Natural killer cell (primary cell): ENCODE results near the gene VMO1. TPM values are rescaled to one million over a fixed set of nuclear protein-coding genes. Genes with fewer than 3 reads are reported as not detected.

Experiments used
- ATAC-seq, 3 donors: fragments of 150-1000 bp in 2 of 3; fragments of 200-7000 bp in 1 of 3; cut with Tn5 transposase; 1 replicate in 1 of 3; 2 replicates in 2 of 3; pipeline ENCODE4 v1.10.0; 2021; ENCODE audit warnings: mild to moderate bottlenecking in 2 of 3, moderate library complexity in 2 of 3
- DNase-seq, 2 donors: peaks; one replicate each; pipeline versions ENCODE4 v3.0.0 to v3.0.0-alpha.2; 2013 to 2021; ENCODE audit warnings: mixed read lengths in 1 of 2
- H3K27ac ChIP-seq: one replicate; pipeline ENCODE4 v1.5.1; 2013; ENCODE audit warnings: mild to moderate bottlenecking, low read length
- H3K27me3 ChIP-seq: one replicate; pipeline ENCODE4 v1.6.1; 2013; ENCODE audit warnings: low read length; ENCODE audit not compliant: control insufficient read depth, insufficient read depth
- H3K36me3 ChIP-seq: one replicate; pipeline ENCODE4 v1.6.1; 2013; ENCODE audit warnings: low read length; ENCODE audit not compliant: control insufficient read depth, insufficient read depth
- H3K4me1 ChIP-seq: one replicate; pipeline ENCODE4 v1.6.1; 2013; ENCODE audit warnings: low read length; ENCODE audit not compliant: control insufficient read depth, insufficient read depth
- H3K4me3 ChIP-seq: one replicate; pipeline ENCODE4 v1.5.1; 2013; ENCODE audit warnings: low read length
- H3K9me3 ChIP-seq: one replicate; pipeline ENCODE4 v1.6.1; 2013; ENCODE audit warnings: low read length; ENCODE audit not compliant: control insufficient read depth, insufficient read depth
- H3K27ac Mint-ChIP-seq, 2 donors: one replicate each; pipeline ENCODE4 v1.8.0; 2022; ENCODE audit warnings: mild to moderate bottlenecking in 2 of 2, mixed read lengths in 2 of 2, moderate library complexity in 1 of 2
- H3K27me3 Mint-ChIP-seq, 2 donors: one replicate each; pipeline ENCODE4 v1.8.0; 2022; ENCODE audit warnings: low read depth in 2 of 2, mixed read lengths in 2 of 2
- H3K36me3 Mint-ChIP-seq: one replicate; pipeline ENCODE4 v1.8.0; 2022; ENCODE audit warnings: mixed read lengths
- H3K4me1 Mint-ChIP-seq, 2 donors: one replicate each; pipeline ENCODE4 v1.8.0; 2022; ENCODE audit warnings: mixed read lengths in 2 of 2
- H3K4me3 Mint-ChIP-seq: one replicate; pipeline ENCODE4 v1.8.0; 2022; ENCODE audit warnings: mild to moderate bottlenecking, moderate library complexity, mixed read lengths
- H3K9me3 Mint-ChIP-seq, 2 donors: one replicate each; pipeline ENCODE4 v1.8.0; 2022; ENCODE audit warnings: mixed read lengths in 2 of 2
- CTCF ChIP-seq: fragments of 200-600 bp; IDR thresholded peaks from one replicate; pipeline ENCODE4 v1.8.0; 2022; ENCODE audit warnings: antibody characterized with exemption
- WGBS: methylation state at CpG from one replicate; pipeline ENCODE4 v1.1.7; 2013; ENCODE audit warnings: missing lambda C conversion rate; ENCODE audit not compliant: insufficient coverage; 5-methylcytosine and 5-hydroxymethylcytosine counted together
- intact Hi-C: fragments of 100-400 bp; cut with micrococcal nuclease; formaldehyde crosslinking; loops from one replicate; pipeline ENCODE4 v1.14.2; 2022
- total RNA-seq, 4 donors: library from RNA; stranded (reverse); fragments of 120-200 nt in 1 of 4; gene quantifications; one replicate each; pipeline versions ENCODE4 v1.2.3 to v1.2.4, GENCODE V29; 2013 to 2022

Gene VMO1
- total RNA-seq, 3 donors from 2014 or later (not counting 1 experiment from before 2014, with no cell fraction given) = 1.2 to 4.8 (median 1.3) TPM

DNA sequence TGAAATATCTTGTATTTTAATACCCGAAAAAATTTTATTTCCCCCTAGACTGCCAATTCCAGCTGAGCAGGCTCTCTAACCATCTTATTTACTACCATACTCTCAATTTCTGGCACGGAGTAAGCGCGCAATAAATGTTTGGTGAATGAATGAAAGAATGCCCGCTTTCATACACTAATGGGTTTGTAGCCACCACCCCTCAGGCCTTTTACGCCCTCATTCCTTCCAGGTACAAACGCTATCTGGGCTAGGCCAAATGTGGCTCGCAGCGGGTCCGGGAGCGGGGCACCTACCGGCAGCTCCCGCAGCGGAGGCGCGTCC lies 20.3 kb upstream of the VMO1 start:
- peaks cover 5 to 6% of the 10 kb centered on the region in 2 donors for H3K4me1 Mint-ChIP-seq

DNA sequence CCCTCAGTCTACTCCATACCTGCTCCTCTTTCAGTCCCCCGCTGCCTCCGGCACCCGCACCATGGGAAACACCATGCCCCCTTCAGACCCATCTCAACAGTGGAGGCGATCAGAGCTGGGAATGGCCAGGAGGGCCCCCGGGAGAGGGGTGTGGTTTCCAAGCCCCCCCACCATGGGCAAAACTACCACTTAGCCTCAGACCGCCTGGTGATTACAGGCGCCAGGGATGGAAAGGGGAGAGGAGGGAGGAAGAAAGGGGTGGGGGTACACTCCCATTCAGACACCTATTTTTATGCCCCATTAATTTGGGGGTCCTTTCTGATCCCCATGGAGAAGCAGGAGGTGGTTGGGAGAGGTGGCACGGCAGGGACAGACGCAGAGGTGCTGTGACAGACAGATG lies 16.1 kb upstream of the VMO1 start, which contains the start of gene C17orf114:
Gene C17orf114 (minus strand): TSS at position 101 of the 400 bp plus-strand sequence.
- Mint-ChIP-seq H3K9me3 (no peaks in the 10 kb centered on the region), H3K27ac (no peak within 1 kb of the TSS)

More for the DNA sequence above, 20.3 kb upstream of the VMO1 start:
- peak overlapping the region; percentile 34 for H3K4me3 ChIP-seq
- Mint-ChIP-seq H3K36me3 (no peaks in the 10 kb centered on the region), H3K27me3 (no peaks in the 10 kb centered on the region), H3K27ac (peak overlapping the region in 1 of 2 donors; percentile 11), H3K4me3 (peak overlapping the region; percentile 82), H3K9me3 (no peaks in the 10 kb centered on the region)
- peaks cover 10% of the 10 kb centered on the region for H3K4me1 ChIP-seq
- no peak for DNase-seq
- H3K27me3 ChIP-seq = no peaks in the 10 kb centered on the region
- H3K9me3 ChIP-seq = no peaks in the 10 kb centered on the region
- no peaks in the 10 kb centered on the region for H3K36me3 ChIP-seq
- intact Hi-C loops = loop anchor here (1.0 to 2.0 kb wide), 2 partner anchors 10 to 16 kb away; partner anchors contain the start of gene PSMB6
- no peak overlapping the region for H3K27ac ChIP-seq
- no peak for ATAC-seq
- no peak for TF ChIP-seq CTCF
- WGBS = 1% methylated on average over 11 of the region's 16 CpGs

GRCh38 chr17:4800462-4801196 lies 14.5 kb upstream of the VMO1 start:
- Mint-ChIP-seq H3K4me3 (no peak overlapping the region), H3K4me1 (peaks cover 13% of the 10 kb centered on the region in 2 donors), H3K27me3 (no peaks in the 10 kb centered on the region), H3K36me3 (no peaks in the 10 kb centered on the region), H3K27ac (no peak overlapping the region), H3K9me3 (no peaks in the 10 kb centered on the region)
- ATAC-seq (no peak), DNase-seq (no peak)
- intact Hi-C loops = no loop called here
- no peak for TF ChIP-seq CTCF
- no peaks in the 10 kb centered on the region for H3K27me3 ChIP-seq
- 83% methylated on average over 10 of the region's 10 CpGs for WGBS
- H3K4me1 ChIP-seq = peaks cover 15% of the 10 kb centered on the region
- H3K9me3 ChIP-seq = no peaks in the 10 kb centered on the region
- no peak overlapping the region for H3K4me3 ChIP-seq
- H3K27ac ChIP-seq = no peak overlapping the region
- peaks cover 18% of the 10 kb centered on the region for H3K36me3 ChIP-seq

More for the DNA sequence above, 16.1 kb upstream of the VMO1 start, which contains the start of gene C17orf114:
- Histone ChIP-seq H3K4me3 (no peak within 1 kb of the TSS), H3K36me3 (peaks cover 18% of the 10 kb centered on the region), H3K27me3 (no peaks in the 10 kb centered on the region), H3K27ac (no peak within 1 kb of the TSS), H3K9me3 (no peaks in the 10 kb centered on the region), H3K4me1 (peaks cover 5% of the 10 kb centered on the region)
- H3K36me3 Mint-ChIP-seq = no peaks in the 10 kb centered on the region
- ATAC-seq = no peak
- TF ChIP-seq CTCF = no peak
- WGBS = over 99% methylated on average over 5 of the region's 9 CpGs
- H3K27me3 Mint-ChIP-seq = no peaks in the 10 kb centered on the region
- H3K4me1 Mint-ChIP-seq = peaks cover 0 to 5% of the 10 kb centered on the region in 2 donors
- DNase-seq = no peak
- H3K4me3 Mint-ChIP-seq = no peak within 1 kb of the TSS
- intact Hi-C loops = no loop called here
